Heart left ventricle (tissue), 16 donors: ENCODE measurements around the gene KLHL18. TPM values are rescaled to one million over a fixed set of nuclear protein-coding genes. Genes with fewer than 3 reads are reported as not detected.
A peak's percentile ranks its signal among the peaks of the same experiment; 100 is the strongest.

ENCODE experiments used
- ATAC-seq, 4 donors: fragments of 200-7000 bp; cut with Tn5 transposase; one replicate each; pipeline ENCODE4 v1.9.1; 2020 to 2022; ENCODE audit warnings: moderate library complexity in 4 of 4, mild to moderate bottlenecking in 3 of 4, moderate number of reproducible peaks in 1 of 4
- DNase-seq, 5 donors: peaks; one replicate each; pipeline ENCODE4 v3.0.0-alpha.2; 2020
- H3K27ac ChIP-seq, 12 donors: fragments of 200-600 bp; sonication (generic) in 4 of 12; one replicate each; pipeline versions ENCODE4 v1.5.0 to v1.8.0; 2016 to 2022; ENCODE audit warnings: mild to moderate bottlenecking in 2 of 12
- H3K27me3 ChIP-seq, 9 donors: fragments of 200-600 bp; sonication (generic) in 2 of 9; one replicate each; pipeline versions ENCODE4 v1.5.1 to v1.8.0; 2016 to 2022; ENCODE audit warnings: mild to moderate bottlenecking in 3 of 9
- H3K36me3 ChIP-seq, 9 donors: fragments of 200-600 bp; sonication (generic) in 2 of 9; one replicate each; pipeline versions ENCODE4 v1.5.0 to v1.8.0; 2018 to 2022; ENCODE audit warnings: mild to moderate bottlenecking in 2 of 9
- H3K4me1 ChIP-seq, 12 donors: fragments of 200-600 bp; sonication (generic) in 4 of 12; one replicate each; pipeline versions ENCODE4 v1.5.0 to v1.8.0; 2016 to 2022; ENCODE audit warnings: mild to moderate bottlenecking in 3 of 12
- H3K4me3 ChIP-seq, 12 donors: fragments of 200-600 bp; sonication (generic) in 4 of 12; one replicate each; pipeline versions ENCODE4 v1.5.0 to v1.8.0; 2017 to 2022; ENCODE audit warnings: mild to moderate bottlenecking in 9 of 12, moderate library complexity in 4 of 12
- H3K9me3 ChIP-seq, 12 donors: fragments of 200-600 bp; sonication (generic) in 4 of 12; one replicate each; pipeline versions ENCODE4 v1.5.0 to v1.8.0; 2016 to 2022; ENCODE audit warnings: mild to moderate bottlenecking in 1 of 12
- POLR2A ChIP-seq, 2 donors: fragments of 450-650 bp; IDR thresholded peaks; one replicate each; pipeline ENCODE4 v1.6.1; 2017; ENCODE audit warnings: antibody characterized with exemption in 2 of 2, mild to moderate bottlenecking in 2 of 2, moderate library complexity in 2 of 2
- WGBS, 4 donors: extraction: QIAGEN DNeasy Blood & Tissue Kit in 2 of 4; methylation state at CpG; one replicate each; pipeline versions ENCODE4 v1.1.5 to v1.1.7; 2013 to 2018; 5-methylcytosine and 5-hydroxymethylcytosine counted together
- intact Hi-C, 10 donors: fragments of 100-400 bp; cut with DNase I; formaldehyde crosslinking; loops; one replicate each; pipeline versions ENCODE4 v1.11.1 to v1.14.2; 2022
- long read RNA-seq, 3 donors: library from polyadenylated mRNA; unstranded; transcript quantifications; one replicate each; pipeline ENCODE4 v2.0.0, GENCODE V29; 2020 to 2021
- polyA plus RNA-seq, 2 donors: library from polyadenylated mRNA; stranded (reverse); fragments of 200-250 nt; gene quantifications; one replicate each; pipeline ENCODE4 v1.2.3, GENCODE V29; 2013
- total RNA-seq, 9 donors: library from RNA; depleted of rRNA in 2 of 9; stranded (reverse); fragments of >200 nt in 2 of 9; fragmentation: NEBNext Ultra II Directional in 3 of 9; extraction: Animal tissue kit (Norgen Biotek cat#: 25700) in 3 of 9; gene quantifications; one replicate each; pipeline versions ENCODE4 v1.1.0 to v1.2.4, GENCODE V29; 2016 to 2023
- TF ChIP-seq, protein P1 (sequence below), 12 donors: fragments of 200-600 bp; sonication (generic) in 4 of 12; IDR thresholded peaks; one replicate each; pipeline versions ENCODE4 v1.5.0 to v1.8.0; 2018 to 2022; ENCODE audit warnings: antibody characterized with exemption in 12 of 12, mild to moderate bottlenecking in 5 of 12
- donor health status: ischemic (EF 13 %, LVEDD 7.1; RV severe dilation, severe dysfunction).
- donor health status: healthy with polysubstance abuse.
- donor health status: DM: no; HTN: yes; CAD: no.
- donor health status: DM: no; HTN: no; CAD: no.
- donor health status: ischemic (EF 25% LVEDD 6.9; RV normal size, moderate dysfunction).
- donor health status: ischemic (EF 25% LVEDD 5.7; RV mildly dilated, moderate dysfunction).
- donor health status: healthy.
- donor health status: DM: yes; HTN: yes; CAD: no.
- donor health status: ischemic (EF 35%, LVEDD 5.7; RV mildly dilated, moderate dysfunction).
- donor health status: nonischemic (EF 11% LVEDD 7.7; RV severe dilation, severe dysfunction).
- donor health status: DM: yes; HTN: yes; CAD: no.
- donor health status: PGD.
- donor health status: ischemic (EF 29% LVEDD 5.4; RV normal size, mild dysfunction).
- donor health status: nonischemic (EF 23%, LVEDD 6.1; RV moderate dilation, normal function).

Gene KLHL18
- 10 to 100 TPM; 15.2 to 51.0 (median 43.5) TPM for total RNA-seq
- polyA plus RNA-seq = 100 to 1,000 TPM in 1 of 2 donors, 10 to 100 TPM in 1; 50.4 to 109 TPM
- long read RNA-seq, donor 1, full-length matches to known transcripts = 21 of 38 reads
- long read RNA-seq, donor 1, partial matches to known transcripts = 9 of 38 reads
- long read RNA-seq, donor 1, other reads (novel, unspliced or antisense) = 8 of 38 reads
- long read RNA-seq, donor 2, full-length matches to known transcripts = 55 of 129 reads
- long read RNA-seq, donor 2, partial matches to known transcripts = 5 of 129 reads
- long read RNA-seq, donor 2, other reads (novel, unspliced or antisense) = 69 of 129 reads
- long read RNA-seq, donor 3, full-length matches to known transcripts = 22 of 47 reads
- long read RNA-seq, donor 3, partial matches to known transcripts = 9 of 47 reads
- long read RNA-seq, donor 3, other reads (novel, unspliced or antisense) = 16 of 47 reads

DNA sequence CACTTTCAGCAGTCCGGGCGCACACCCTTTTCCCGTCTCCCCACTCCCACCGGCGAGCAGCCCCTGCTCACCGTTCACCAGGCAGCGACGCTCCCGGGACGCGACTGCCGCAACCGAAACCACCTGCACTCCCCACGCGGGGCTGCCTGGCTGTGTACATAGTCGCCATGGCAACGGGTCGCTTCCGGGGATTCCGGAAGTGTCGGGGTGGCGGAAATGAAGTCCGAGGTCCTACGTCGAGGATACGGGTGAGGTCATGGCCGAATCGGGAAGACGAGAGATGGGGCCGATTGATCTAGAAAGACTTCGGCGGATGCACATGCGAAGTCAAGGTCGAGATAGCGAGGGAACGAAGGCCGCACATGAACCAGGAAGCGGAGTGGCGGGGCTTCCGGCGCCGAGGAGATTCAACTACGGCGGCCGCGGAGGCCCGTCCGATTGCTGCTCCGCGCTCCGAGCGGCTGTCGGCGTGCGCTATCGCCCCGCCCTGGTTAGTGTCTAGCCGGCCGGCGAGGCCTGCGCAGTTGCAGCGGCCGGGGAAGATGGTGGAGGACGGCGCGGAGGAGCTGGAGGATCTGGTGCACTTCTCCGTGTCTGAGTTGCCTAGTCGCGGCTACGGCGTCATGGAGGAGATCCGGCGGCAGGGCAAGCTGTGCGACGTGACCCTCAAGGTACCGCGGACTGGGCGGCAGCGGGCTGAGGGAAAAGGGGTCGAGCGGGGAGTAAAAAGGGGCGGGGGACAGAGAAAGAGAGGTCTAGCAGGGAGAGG, at the start of gene KLHL18, which contains the start of gene KIF9:
Gene KLHL18, plus strand, starts transcription at position 521 of the 769 bp plus-strand sequence. Its CDS starts 22 bp downstream, at position 543.
Gene KIF9, minus strand, starts transcription at position 376 of the 769 bp plus-strand sequence. CDS start 5,425 bp downstream, outside the sequence.
- peak in 1 of 2 donors; percentile 42 for TF ChIP-seq POLR2A (IDR thresholded peaks at IDR 0.05)
- TF ChIP-seq, protein P1, sequence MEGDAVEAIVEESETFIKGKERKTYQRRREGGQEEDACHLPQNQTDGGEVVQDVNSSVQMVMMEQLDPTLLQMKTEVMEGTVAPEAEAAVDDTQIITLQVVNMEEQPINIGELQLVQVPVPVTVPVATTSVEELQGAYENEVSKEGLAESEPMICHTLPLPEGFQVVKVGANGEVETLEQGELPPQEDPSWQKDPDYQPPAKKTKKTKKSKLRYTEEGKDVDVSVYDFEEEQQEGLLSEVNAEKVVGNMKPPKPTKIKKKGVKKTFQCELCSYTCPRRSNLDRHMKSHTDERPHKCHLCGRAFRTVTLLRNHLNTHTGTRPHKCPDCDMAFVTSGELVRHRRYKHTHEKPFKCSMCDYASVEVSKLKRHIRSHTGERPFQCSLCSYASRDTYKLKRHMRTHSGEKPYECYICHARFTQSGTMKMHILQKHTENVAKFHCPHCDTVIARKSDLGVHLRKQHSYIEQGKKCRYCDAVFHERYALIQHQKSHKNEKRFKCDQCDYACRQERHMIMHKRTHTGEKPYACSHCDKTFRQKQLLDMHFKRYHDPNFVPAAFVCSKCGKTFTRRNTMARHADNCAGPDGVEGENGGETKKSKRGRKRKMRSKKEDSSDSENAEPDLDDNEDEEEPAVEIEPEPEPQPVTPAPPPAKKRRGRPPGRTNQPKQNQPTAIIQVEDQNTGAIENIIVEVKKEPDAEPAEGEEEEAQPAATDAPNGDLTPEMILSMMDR (IDR thresholded peaks at IDR 0.05) = peak in 1 of 12 donors; percentile 31
- H3K27ac ChIP-seq = peak within 1 kb of the TSS; percentile 66 to 98 (median 94)
- intact Hi-C loops = loop anchor here in 6 of 10 donors (2.0 to 10.0 kb wide), 6 partner anchors 35 to 120 kb away; partner anchors contain the start of genes SETD2 (in 3 of the 6) and PTPN23 (in 1 of the 6)
- peaks cover 7 to 48% (median 30%) of the 10 kb centered on the region in 12 donors for H3K4me1 ChIP-seq
- H3K4me3 ChIP-seq = peak within 1 kb of the TSS; percentile 66 to 90 (median 84)
- peaks cover 0 to 14% (median 6%) of the 10 kb centered on the region in 9 donors for H3K36me3 ChIP-seq
- H3K27me3 ChIP-seq = no peaks in the 10 kb centered on the region
- DNase-seq = peak; percentile 94 to 97 (median 95)
- WGBS, 4 donors = 0 to 1% (median 1%) methylated on average over 67 to 82 of the region's 82 CpGs
- ATAC-seq = peak; percentile 91 to 98 (median 97)
- H3K9me3 ChIP-seq = no peaks in the 10 kb centered on the region

DNA sequence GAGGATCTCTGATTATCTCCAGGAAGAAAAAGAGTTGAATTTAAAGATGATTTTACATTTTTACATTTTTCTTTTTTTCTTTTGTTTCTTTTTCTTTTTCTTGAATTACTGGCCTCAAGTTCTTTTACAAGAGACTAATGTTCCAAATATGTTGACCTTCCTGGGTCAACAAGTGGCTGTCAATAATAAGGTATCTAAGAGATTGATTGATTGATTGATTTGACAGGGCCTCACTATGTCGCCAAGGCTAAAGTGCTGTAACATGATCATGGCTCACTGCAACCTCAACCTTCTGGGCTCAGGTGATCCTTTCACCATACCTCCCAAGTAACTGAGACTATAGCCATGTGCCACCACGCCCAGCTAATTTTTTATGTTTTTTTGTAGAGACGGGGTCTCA, 44.7 kb upstream of the KLHL18 start:
- TF ChIP-seq POLR2A (IDR thresholded peaks at IDR 0.05) = no peak
- TF ChIP-seq, protein P1 (IDR thresholded peaks at IDR 0.05) = no peak
- H3K27ac ChIP-seq = no peak overlapping the region
- no peaks in the 10 kb centered on the region for H3K36me3 ChIP-seq
- intact Hi-C loops = no loop called here
- H3K27me3 ChIP-seq = no peaks in the 10 kb centered on the region
- DNase-seq = no peak
- no peaks in the 10 kb centered on the region for H3K9me3 ChIP-seq
- 94 to 96% (median 95%) methylated on average over 3 of the region's 3 CpGs for WGBS, 4 donors
- no peak overlapping the region for H3K4me3 ChIP-seq
- H3K4me1 ChIP-seq = no peaks in the 10 kb centered on the region
- ATAC-seq = no peak

- 83 to 93% (median 90%) methylated on average over 5 to 6 of the region's 6 CpGs for WGBS, 4 donors
- no peak for ATAC-seq
- TF ChIP-seq, protein P1 (IDR thresholded peaks at IDR 0.05) = no peak
- no peak for TF ChIP-seq POLR2A (IDR thresholded peaks at IDR 0.05)
- intact Hi-C loops = no loop called here
- H3K27ac ChIP-seq = no peak overlapping the region
- H3K36me3 ChIP-seq = no peaks in the 10 kb centered on the region
- H3K4me1 ChIP-seq = no peaks in the 10 kb centered on the region
- no peak for DNase-seq
- H3K9me3 ChIP-seq = no peaks in the 10 kb centered on the region
- H3K4me3 ChIP-seq = no peak overlapping the region
- no peaks in the 10 kb centered on the region for H3K27me3 ChIP-seq
These were observed 42.8 kb upstream of the KLHL18 start for GRCh38 chr3:47239929-47240328.
